Mononuclear cell (primary cell): ENCODE results near the gene CSAD. TPM values are rescaled to one million over a fixed set of nuclear protein-coding genes. Genes with fewer than 3 reads are reported as not detected.

Experiments used
- H3K27me3 ChIP-seq: 2 replicates; pipeline ENCODE4 v1.6.0; 2011; ENCODE audit warnings: low read length, control low read depth; ENCODE audit not compliant: insufficient read depth
- H3K4me1 ChIP-seq: 2 replicates; pipeline ENCODE4 v1.5.1; 2011; ENCODE audit warnings: mild to moderate bottlenecking, low read length, control low read depth; ENCODE audit not compliant: insufficient read depth
- H3K4me3 ChIP-seq: 2 replicates; pipeline ENCODE4 v1.5.1; 2011; ENCODE audit warnings: mild to moderate bottlenecking, low read length, moderate library complexity
- H3K9me3 ChIP-seq: 2 replicates; pipeline ENCODE4 v1.5.1; 2011; ENCODE audit warnings: low read depth, mild to moderate bottlenecking, control low read depth, low read length
- total RNA-seq: library from RNA; depleted of rRNA; stranded (reverse); fragments of >200 nt; gene quantifications from one replicate; pipeline ENCODE4 v1.2.3, GENCODE V29; 2012

Gene CSAD
- total RNA-seq, 1 donor: 11.3 TPM

DNA sequence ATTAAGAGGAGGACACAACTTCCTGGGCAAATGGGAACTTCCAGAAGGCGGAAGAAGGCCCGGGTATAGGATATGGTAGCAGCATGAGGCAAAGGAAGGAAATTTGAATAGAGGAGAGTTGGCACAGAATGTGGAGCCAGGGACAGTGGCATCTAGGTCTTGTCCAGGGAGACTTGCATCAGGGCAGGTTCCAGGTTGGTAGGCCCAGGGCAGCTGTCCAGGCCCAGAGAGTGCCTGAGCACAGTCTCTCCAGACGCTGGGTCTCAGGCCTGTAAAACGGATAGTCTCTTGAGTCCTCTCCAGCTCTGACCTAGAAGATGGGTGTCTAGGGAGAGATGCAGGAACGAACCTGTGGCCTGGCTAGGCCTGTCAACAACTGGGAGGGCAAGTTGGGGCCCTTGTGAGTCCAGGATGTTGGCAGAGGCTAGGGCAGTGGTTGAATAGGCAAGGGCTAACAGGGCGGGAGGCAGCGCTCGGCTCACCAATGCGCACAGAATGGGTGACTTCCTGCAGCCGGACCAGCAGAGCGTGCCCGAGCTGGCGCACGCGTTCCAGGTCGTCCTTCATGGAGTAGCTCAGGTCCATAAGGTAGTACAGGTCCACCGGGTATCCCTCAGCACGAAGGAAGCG, 16.4 kb upstream of the CSAD start:
- peaks cover 50% of the 10 kb centered on the region for H3K4me1 ChIP-seq
- H3K27me3 ChIP-seq: no peaks in the 10 kb centered on the region
- H3K4me3 ChIP-seq: no peak overlapping the region
- H3K9me3 ChIP-seq: no peaks in the 10 kb centered on the region

DNA sequence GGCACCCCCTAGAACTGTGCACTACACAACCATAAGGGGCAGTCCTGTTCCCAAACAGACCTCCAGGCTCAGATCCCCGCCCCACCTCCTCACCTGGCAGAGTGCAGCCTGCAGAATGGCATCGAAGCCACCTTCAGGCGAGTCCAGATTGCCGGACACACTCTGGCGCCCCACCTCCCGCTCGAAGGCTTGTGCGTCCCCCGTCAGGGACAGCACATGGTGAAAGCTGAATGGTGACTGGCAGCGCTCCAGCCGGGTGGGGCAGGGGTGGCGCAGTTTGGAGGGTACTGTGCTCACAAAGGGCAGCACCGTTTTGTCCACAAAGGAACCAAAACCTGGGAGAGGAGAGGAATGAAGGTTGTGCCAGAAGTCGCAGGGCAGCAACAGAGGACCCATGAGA, 15.8 kb upstream of the CSAD start:
- H3K4me1 ChIP-seq: peaks cover 43% of the 10 kb centered on the region
- H3K4me3 ChIP-seq: no peak overlapping the region
- H3K27me3 ChIP-seq: no peaks in the 10 kb centered on the region
- no peaks in the 10 kb centered on the region for H3K9me3 ChIP-seq

GRCh38 chr12:53195516-53196420, 15.0 kb upstream of the CSAD start:
- Histone ChIP-seq H3K27me3 (no peaks in the 10 kb centered on the region), H3K4me1 (peaks cover 36% of the 10 kb centered on the region), H3K9me3 (no peaks in the 10 kb centered on the region), H3K4me3 (no peak overlapping the region)

- H3K27me3 ChIP-seq: no peaks in the 10 kb centered on the region
- H3K9me3 ChIP-seq: no peaks in the 10 kb centered on the region
- peaks cover 28% of the 10 kb centered on the region for H3K4me1 ChIP-seq
- no peak overlapping the region for H3K4me3 ChIP-seq
These were observed 14.2 kb upstream of the CSAD start for GRCh38 chr12:53194973-53195372.

- Histone ChIP-seq H3K4me3 (no peak overlapping the region), H3K27me3 (no peaks in the 10 kb centered on the region), H3K9me3 (no peaks in the 10 kb centered on the region)
These were observed 13.4 kb upstream of the CSAD start for GRCh38 chr12:53193985-53194716.

GRCh38 chr12:53193040-53193439, 12.3 kb upstream of the CSAD start:
- H3K9me3 ChIP-seq: no peaks in the 10 kb centered on the region
- no peak overlapping the region for H3K4me3 ChIP-seq
- no peaks in the 10 kb centered on the region for H3K27me3 ChIP-seq
- H3K4me1 ChIP-seq: peaks cover 11% of the 10 kb centered on the region

More at GRCh38 chr12:53193985-53194716, 13.4 kb upstream of the CSAD start:
- peaks cover 22% of the 10 kb centered on the region for H3K4me1 ChIP-seq

DNA sequence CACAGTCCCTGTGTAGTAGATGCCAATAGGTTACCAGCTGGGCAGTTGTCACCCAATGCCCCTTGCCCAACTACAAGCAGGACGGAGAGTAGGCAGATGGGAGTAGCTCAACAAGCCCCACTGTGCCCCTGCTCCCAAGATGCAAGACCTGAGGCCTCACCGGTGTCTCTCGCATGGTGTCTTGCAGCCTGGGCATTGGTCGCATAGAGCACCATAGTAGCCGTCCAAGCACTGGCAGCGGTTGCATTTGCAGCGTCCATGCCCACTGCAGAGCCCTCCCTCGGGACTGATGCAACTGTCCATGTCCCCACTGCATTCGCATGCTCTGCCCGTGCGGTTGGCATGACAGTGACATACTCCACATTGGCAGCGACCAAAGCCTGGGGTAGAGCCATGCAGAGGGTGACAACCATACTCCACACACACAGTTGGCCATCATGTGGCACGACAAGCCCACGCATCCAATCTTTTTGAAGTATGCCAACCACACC, 11.9 kb upstream of the CSAD start:
- H3K4me3 ChIP-seq: no peak overlapping the region
- no peaks in the 10 kb centered on the region for H3K27me3 ChIP-seq
- H3K4me1 ChIP-seq: peaks cover 6% of the 10 kb centered on the region
- no peaks in the 10 kb centered on the region for H3K9me3 ChIP-seq

DNA sequence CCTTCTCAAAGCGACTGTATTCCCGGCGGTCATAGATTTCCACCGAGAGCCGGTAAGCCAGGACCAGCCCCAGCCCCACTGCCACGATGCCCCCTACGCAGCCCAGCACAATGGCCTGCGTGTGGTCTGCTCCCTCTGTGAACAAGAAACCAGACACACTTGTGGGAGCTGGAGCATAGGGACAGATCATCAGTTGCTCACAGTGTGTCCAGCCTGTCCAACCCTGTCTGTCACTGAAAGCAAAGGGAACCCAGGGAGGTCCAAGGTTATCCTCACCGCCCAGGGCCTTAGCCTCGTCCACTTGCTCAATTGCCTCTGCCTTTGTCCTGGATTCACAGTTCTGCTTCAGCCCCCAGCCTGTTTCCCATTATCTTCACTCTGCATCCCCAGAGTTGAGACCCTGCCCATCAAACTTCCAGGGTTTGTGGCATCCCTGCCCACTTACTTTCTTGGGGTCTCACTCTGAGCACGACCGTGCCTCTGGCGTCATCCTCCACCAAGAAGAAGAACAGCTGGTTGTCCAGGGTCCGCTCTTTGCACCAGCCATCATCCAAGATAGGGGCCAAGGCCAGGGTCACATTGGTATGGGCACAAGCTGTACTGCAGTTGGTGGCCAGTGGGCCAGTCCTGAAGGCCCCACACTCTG, 11.3 kb upstream of the CSAD start:
- H3K4me3 ChIP-seq: no peak overlapping the region
- no peaks in the 10 kb centered on the region for H3K9me3 ChIP-seq
- peaks cover under 1% of the 10 kb centered on the region for H3K4me1 ChIP-seq
- no peaks in the 10 kb centered on the region for H3K27me3 ChIP-seq

- no peaks in the 10 kb centered on the region for H3K4me1 ChIP-seq
- no peaks in the 10 kb centered on the region for H3K9me3 ChIP-seq
- H3K27me3 ChIP-seq: no peaks in the 10 kb centered on the region
- H3K4me3 ChIP-seq: no peak overlapping the region
These were observed 10.6 kb upstream of the CSAD start for GRCh38 chr12:53191096-53191884.

DNA sequence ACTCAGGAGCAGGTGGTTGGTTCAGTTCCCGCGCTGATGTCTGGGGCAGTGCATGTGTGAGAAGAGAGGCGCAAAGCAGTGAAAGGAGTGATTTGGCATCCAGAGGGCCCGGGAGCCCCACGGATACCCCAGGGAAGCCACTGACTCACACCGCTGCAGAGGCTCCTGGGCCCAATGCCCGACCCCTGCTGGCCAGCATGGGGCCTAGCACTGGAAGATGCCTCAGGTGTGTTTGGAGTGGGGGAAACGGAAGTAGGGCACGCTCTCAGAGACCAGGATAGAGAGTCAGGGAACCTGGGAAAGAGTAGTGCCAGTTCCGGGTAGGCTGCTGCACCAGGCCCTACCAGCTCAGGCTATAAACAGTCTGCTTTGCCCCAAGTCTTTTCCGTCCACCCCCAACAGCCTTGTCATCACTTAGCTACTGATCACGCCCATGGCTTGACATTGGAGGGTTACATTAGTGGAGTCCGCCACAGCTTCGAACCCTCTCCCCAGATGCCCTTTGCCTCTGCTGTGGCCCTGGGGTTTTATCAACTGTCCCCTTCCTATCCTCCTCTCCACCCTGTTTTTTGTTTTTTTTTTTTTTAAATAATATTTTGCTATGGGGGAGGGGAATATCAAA, 9.5 kb upstream of the CSAD start:
- H3K27me3 ChIP-seq: no peaks in the 10 kb centered on the region
- no peaks in the 10 kb centered on the region for H3K9me3 ChIP-seq
- H3K4me3 ChIP-seq: no peak overlapping the region
- no peaks in the 10 kb centered on the region for H3K4me1 ChIP-seq

- no peaks in the 10 kb centered on the region for H3K9me3 ChIP-seq
- H3K27me3 ChIP-seq: no peaks in the 10 kb centered on the region
- no peak overlapping the region for H3K4me3 ChIP-seq
- peaks cover 21% of the 10 kb centered on the region for H3K4me1 ChIP-seq
These were observed 6.6 kb upstream of the CSAD start for GRCh38 chr12:53187145-53187899.

DNA sequence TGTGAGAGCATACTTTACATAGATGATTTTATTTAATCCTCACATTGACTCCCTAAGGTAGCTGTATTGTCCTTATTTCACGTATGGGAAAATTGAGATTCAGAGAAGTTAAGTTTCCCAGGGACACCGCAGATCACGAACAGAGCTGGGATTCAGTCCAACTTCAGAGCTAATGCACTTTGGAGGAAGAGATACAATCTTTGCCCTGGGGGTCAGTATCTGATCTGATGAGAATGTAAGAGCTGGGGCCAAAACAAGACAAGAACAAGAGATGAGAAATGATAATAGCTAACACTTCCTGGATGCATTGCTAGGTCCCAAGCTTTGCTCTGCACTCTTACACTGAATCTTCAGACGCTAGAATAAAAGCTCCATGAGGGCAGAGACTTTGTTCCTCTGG, 6.0 kb upstream of the CSAD start:
- Histone ChIP-seq H3K4me1 (peaks cover 27% of the 10 kb centered on the region), H3K4me3 (no peak overlapping the region), H3K27me3 (no peaks in the 10 kb centered on the region)

GRCh38 chr12:53185582-53186153, 4.9 kb upstream of the CSAD start:
- H3K9me3 ChIP-seq: no peaks in the 10 kb centered on the region
- H3K4me3 ChIP-seq: no peak overlapping the region
- H3K4me1 ChIP-seq: peaks cover 34% of the 10 kb centered on the region
- H3K27me3 ChIP-seq: no peaks in the 10 kb centered on the region

More for the DNA sequence above, 6.0 kb upstream of the CSAD start:
- H3K9me3 ChIP-seq: no peaks in the 10 kb centered on the region
